NT2/D1 (cell line): Measurements from ENCODE around the gene SEC24C.
"Not testable (repeated sequence)": the region's sequence is repeated elsewhere in the genome, so short reads cannot be mapped to it uniquely, and the experiment has no call there.

Source experiments
- SUZ12 ChIP-seq: IDR thresholded peaks from 2 replicates; pipeline ENCODE4 v1.6.1; 2011; ENCODE audit not compliant: insufficient read length, insufficient read depth; ENCODE audit errors: extremely low read depth
- YY1 ChIP-seq: IDR thresholded peaks from 2 replicates; pipeline ENCODE4 v1.6.1; 2011; ENCODE audit not compliant: insufficient read length, insufficient read depth
- ZNF274 ChIP-seq: IDR thresholded peaks from 2 replicates; pipeline ENCODE4 v1.6.1; 2011; ENCODE audit warnings: mild to moderate bottlenecking, low read depth, low read length

DNA sequence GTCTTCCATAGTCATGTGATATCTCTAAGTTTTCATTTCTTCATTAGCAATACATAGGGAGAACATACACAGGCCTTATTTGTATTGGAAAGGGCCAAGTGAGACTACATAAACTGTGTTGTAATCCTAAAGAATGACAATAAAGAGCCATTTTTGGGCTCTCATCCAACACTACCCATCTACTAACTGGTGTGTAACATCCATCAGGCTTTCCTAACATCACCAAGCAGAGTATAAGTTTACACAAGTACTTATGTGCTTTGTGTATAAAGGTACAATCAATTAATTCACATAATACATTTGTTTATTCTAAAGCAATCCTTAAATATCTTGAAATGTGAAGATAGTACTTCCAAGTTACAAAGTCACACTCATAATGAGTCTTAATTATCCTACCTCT is 48.9 kb upstream of the SEC24C start:
- TF ChIP-seq ZNF274, YY1, SUZ12: not testable (repeated sequence)
